CD4-positive, alpha-beta T cell treated with Interferon gamma for 1 hour (primary cell): ENCODE data around the gene CEP295NL.
A peak's percentile ranks its signal among the peaks of the same experiment; 100 is the strongest.
"Not testable (repeated sequence)": the region's sequence is repeated elsewhere in the genome, so short reads cannot be mapped to it uniquely, and the experiment has no call there.

Experiments
- DNase-seq: peaks from one replicate; pipeline ENCODE4 v3.0.0-alpha.2; 2020

The CEP295NL gene

GRCh38 chr17:78905116-78905515 is 2.1 kb upstream of the CEP295NL start:
- DNase-seq = no peak

- no peak for DNase-seq
These were observed 1.4 kb upstream of the CEP295NL start for GRCh38 chr17:78904371-78904770.

GRCh38 chr17:78902231-78902630 is 770 bp downstream of the CEP295NL start:
- DNase-seq = not testable (repeated sequence)

- no peak for DNase-seq
These were observed 1.2 kb downstream of the CEP295NL start for GRCh38 chr17:78901806-78902205.

GRCh38 chr17:78900816-78901215 is 2.2 kb downstream of the CEP295NL start:
- no peak for DNase-seq

- no peak for DNase-seq
These were observed 3.4 kb downstream of the CEP295NL start for GRCh38 chr17:78899361-78900260.

- no peak for DNase-seq
These were observed 4.1 kb downstream of the CEP295NL start for GRCh38 chr17:78898947-78899346.

- no peak for DNase-seq
These were observed 4.7 kb downstream of the CEP295NL start for GRCh38 chr17:78898075-78898836.

- DNase-seq = no peak
These were observed 5.3 kb downstream of the CEP295NL start for GRCh38 chr17:78897664-78898047.

- no peak for DNase-seq
These were observed 6.0 kb downstream of the CEP295NL start for GRCh38 chr17:78896834-78897663.

- DNase-seq = no peak
These were observed 6.7 kb downstream of the CEP295NL start for GRCh38 chr17:78896091-78896833.

- no peak for DNase-seq
These were observed 7.7 kb downstream of the CEP295NL start for GRCh38 chr17:78895322-78895721.

- DNase-seq = no peak
These were observed 9.3 kb downstream of the CEP295NL start for GRCh38 chr17:78893684-78894083.

GRCh38 chr17:78892936-78893379 is 10.0 kb downstream of the CEP295NL start:
- no peak for DNase-seq

GRCh38 chr17:78892520-78892919 is 10.5 kb downstream of the CEP295NL start:
- no peak for DNase-seq

GRCh38 chr17:78892062-78892456 is 10.9 kb downstream of the CEP295NL start:
- no peak for DNase-seq

- no peak for DNase-seq
These were observed 11.5 kb downstream of the CEP295NL start for GRCh38 chr17:78891406-78892061.

- DNase-seq = peak; percentile 78
These were observed 12.5 kb downstream of the CEP295NL start for GRCh38 chr17:78890498-78890897.

- DNase-seq = not testable (repeated sequence)
These were observed 12.9 kb downstream of the CEP295NL start for GRCh38 chr17:78890096-78890495.

GRCh38 chr17:78889531-78889930 is 13.5 kb downstream of the CEP295NL start:
- DNase-seq = peak; percentile 52

- no peak for DNase-seq
These were observed 14.0 kb downstream of the CEP295NL start for GRCh38 chr17:78888941-78889518.
